HEK293 (cell line): Measurements from ENCODE around the gene CA11.
A peak's percentile ranks its signal among the peaks of the same experiment; 100 is the strongest.

ENCODE experiments used
- CTCF ChIA-PET: fragments of 350-600 bp; formaldehyde crosslinking; extraction: SDS; loops from one replicate; lab custom pipeline; 2021; ENCODE audit warnings: antibody characterized with exemption; lab: Yijun Ruan, JAX
- POLR2A ChIA-PET: fragments of 300-600 bp; formaldehyde crosslinking; extraction: SDS; loops from one replicate; lab custom pipeline; 2020; ENCODE audit warnings: antibody characterized with exemption, inconsistent platforms; lab: Yijun Ruan, JAX
- H3K27ac ChIP-seq: fragments of 200-500 bp; sonication (Bioruptor generic); 2 replicates; pipeline ENCODE4 v1.5.1; 2014; ENCODE audit warnings: low read depth, low read length, control low read depth, inconsistent platforms; ENCODE audit errors: extremely low read depth
- H3K36me3 ChIP-seq, 2 experiments: fragments of 200-500 bp in 1 of 2; sonication (Bioruptor generic) in 1 of 2; 1 replicate in 1 of 2; 2 replicates in 1 of 2; pipeline ENCODE4 v1.5.1; 2014 to 2017; ENCODE audit warnings: inconsistent platforms in 2 of 2, low read length in 2 of 2; ENCODE audit not compliant: control insufficient read depth in 2 of 2, insufficient read depth in 1 of 2
- H3K4me1 ChIP-seq: fragments of 200-500 bp; sonication (Bioruptor generic); 2 replicates; pipeline ENCODE4 v1.5.1; 2014; ENCODE audit warnings: mild to moderate bottlenecking, low read length, inconsistent platforms; ENCODE audit not compliant: control insufficient read depth, insufficient read depth
- H3K4me3 ChIP-seq: 2 replicates; pipeline ENCODE4 v1.5.1; 2011; ENCODE audit warnings: low read depth, mild to moderate bottlenecking, control low read depth, low read length, moderate library complexity
- H3K9me3 ChIP-seq: fragments of 200-500 bp; sonication (Bioruptor generic); 2 replicates; pipeline ENCODE4 v1.5.1; 2014; ENCODE audit warnings: low read depth, low read length, inconsistent platforms; ENCODE audit not compliant: control insufficient read depth, insufficient read depth
- BCL11B ChIP-seq: fragments of 450-650 bp; formaldehyde crosslinking; IDR thresholded peaks from 2 replicates; pipeline ENCODE4 v1.5.1; 2016; ENCODE audit warnings: low read depth, missing biosample characterization, missing genetic modification characterization
- CTCF ChIP-seq: fragments of 450-650 bp; formaldehyde crosslinking; IDR thresholded peaks from 2 replicates; pipeline ENCODE4 v1.5.1; 2016; ENCODE audit warnings: missing biosample characterization, missing genetic modification characterization
- GLIS1 ChIP-seq: fragments of 450-650 bp; formaldehyde crosslinking; IDR thresholded peaks from 2 replicates; pipeline ENCODE4 v1.5.1; 2016; ENCODE audit warnings: missing biosample characterization, missing genetic modification characterization
- GLIS2 ChIP-seq: fragments of 450-650 bp; formaldehyde crosslinking; IDR thresholded peaks from 2 replicates; pipeline ENCODE4 v1.5.1; 2016; ENCODE audit warnings: missing biosample characterization, missing genetic modification characterization
- KLF17 ChIP-seq: fragments of 450-650 bp; formaldehyde crosslinking; IDR thresholded peaks from 2 replicates; pipeline ENCODE4 v1.5.1; 2016; ENCODE audit warnings: missing biosample characterization, missing genetic modification characterization
- KLF7 ChIP-seq: fragments of 450-650 bp; formaldehyde crosslinking; IDR thresholded peaks from 2 replicates; pipeline ENCODE4 v1.5.1; 2016; ENCODE audit warnings: missing biosample characterization, missing genetic modification characterization, borderline replicate concordance
- RBAK ChIP-seq: fragments of 450-650 bp; formaldehyde crosslinking; IDR thresholded peaks from 2 replicates; pipeline ENCODE4 v1.5.1; 2016; ENCODE audit warnings: missing biosample characterization, missing genetic modification characterization
- SP2 ChIP-seq: fragments of 450-650 bp; formaldehyde crosslinking; IDR thresholded peaks from 2 replicates; pipeline ENCODE4 v1.5.1; 2016; ENCODE audit warnings: missing biosample characterization, missing genetic modification characterization
- SP7 ChIP-seq: fragments of 450-650 bp; formaldehyde crosslinking; IDR thresholded peaks from 2 replicates; pipeline ENCODE4 v1.5.1; 2016; ENCODE audit warnings: missing biosample characterization, missing genetic modification characterization
- ZBTB11 ChIP-seq: fragments of 450-650 bp; formaldehyde crosslinking; conservative IDR thresholded peaks from 2 replicates; pipeline ENCODE4 v1.5.1; 2016; ENCODE audit warnings: low read depth, missing biosample characterization, missing genetic modification characterization
- ZBTB21 ChIP-seq: fragments of 450-650 bp; formaldehyde crosslinking; IDR thresholded peaks from 2 replicates; pipeline ENCODE4 v1.5.1; 2017; ENCODE audit warnings: missing biosample characterization, missing genetic modification characterization
- ZBTB8A ChIP-seq: fragments of 450-650 bp; formaldehyde crosslinking; IDR thresholded peaks from 2 replicates; pipeline ENCODE4 v1.5.1; 2016; ENCODE audit warnings: missing biosample characterization, missing genetic modification characterization
- ZFP37 ChIP-seq: fragments of 450-650 bp; formaldehyde crosslinking; IDR thresholded peaks from 2 replicates; pipeline ENCODE4 v1.5.1; 2016; ENCODE audit warnings: missing biosample characterization, missing genetic modification characterization
- ZNF10 ChIP-seq: fragments of 450-650 bp; formaldehyde crosslinking; IDR thresholded peaks from 2 replicates; pipeline ENCODE4 v1.5.1; 2017; ENCODE audit warnings: missing biosample characterization, missing genetic modification characterization
- ZNF146 ChIP-seq: fragments of 450-650 bp; formaldehyde crosslinking; IDR thresholded peaks from 2 replicates; pipeline ENCODE4 v1.5.1; 2016; ENCODE audit warnings: missing biosample characterization, missing genetic modification characterization
- ZNF169 ChIP-seq: fragments of 450-650 bp; formaldehyde crosslinking; IDR thresholded peaks from 2 replicates; pipeline ENCODE4 v1.5.1; 2016; ENCODE audit warnings: missing biosample characterization, missing genetic modification characterization
- ZNF2 ChIP-seq: fragments of 450-650 bp; formaldehyde crosslinking; IDR thresholded peaks from 2 replicates; pipeline ENCODE4 v1.5.1; 2016; ENCODE audit warnings: missing biosample characterization, missing genetic modification characterization
- ZNF514 ChIP-seq: fragments of 450-650 bp; formaldehyde crosslinking; IDR thresholded peaks from 2 replicates; pipeline ENCODE4 v1.5.1; 2016; ENCODE audit warnings: missing biosample characterization, missing genetic modification characterization
- ZNF544 ChIP-seq: fragments of 450-650 bp; formaldehyde crosslinking; IDR thresholded peaks from 2 replicates; pipeline ENCODE4 v1.5.0; 2017; ENCODE audit warnings: missing biosample characterization, missing genetic modification characterization
- ZNF549 ChIP-seq: fragments of 450-650 bp; IDR thresholded peaks from 2 replicates; pipeline ENCODE4 v1.5.1; 2018; ENCODE audit warnings: missing biosample characterization, missing genetic modification characterization, mild to moderate bottlenecking, inconsistent platforms, moderate library complexity
- ZNF626 ChIP-seq: fragments of 450-650 bp; sonication (Bioruptor Pico); formaldehyde crosslinking; IDR thresholded peaks from 2 replicates; pipeline ENCODE4 v1.5.1; 2018; ENCODE audit warnings: missing biosample characterization, missing genetic modification characterization, inconsistent platforms
- ZNF629 ChIP-seq: fragments of 450-650 bp; formaldehyde crosslinking; IDR thresholded peaks from 2 replicates; pipeline ENCODE4 v1.5.1; 2017; ENCODE audit warnings: missing biosample characterization, missing genetic modification characterization
- ZNF707 ChIP-seq: fragments of 450-650 bp; formaldehyde crosslinking; IDR thresholded peaks from 2 replicates; pipeline ENCODE4 v1.5.1; 2016; ENCODE audit warnings: missing biosample characterization, missing genetic modification characterization
- ZNF76 ChIP-seq: fragments of 450-650 bp; formaldehyde crosslinking; IDR thresholded peaks from 2 replicates; pipeline ENCODE4; 2016; ENCODE audit warnings: low read depth, missing biosample characterization, missing genetic modification characterization, borderline replicate concordance
- ZNF768 ChIP-seq: fragments of 450-650 bp; formaldehyde crosslinking; IDR thresholded peaks from 2 replicates; pipeline ENCODE4 v1.5.1; 2018; ENCODE audit warnings: missing biosample characterization, mild to moderate bottlenecking, missing genetic modification characterization
- ZNF776 ChIP-seq: fragments of 450-650 bp; formaldehyde crosslinking; IDR thresholded peaks from 2 replicates; pipeline ENCODE4 v1.5.0; 2017; ENCODE audit warnings: missing biosample characterization, missing genetic modification characterization, borderline replicate concordance

CA11 gene

GRCh38 chr19:48619692-48620585, 26.0 kb downstream of the CA11 start (continued):
- TF ChIP-seq CTCF (tag by site-specific recombination) (peak; percentile 43; the same call in 1 of the 2 replicates), ZNF549 (tag by site-specific recombination) (no peak), ZNF514 (tag by site-specific recombination) (no peak)

- H3K4me3 ChIP-seq: peak within 1 kb of the TSS; percentile 76
- peaks cover 14 to 43% of the 10 kb centered on the region in 2 experiments for H3K36me3 ChIP-seq
- POLR2A ChIA-PET: interaction anchor here (0.5 to 1.8 kb wide), 53 partner anchors 10 to 1248 kb away, joined by 3 to 97 read pairs (median 5); partner anchors contain the start of genes ALDH16A1, CA11, DBP and IZUMO1
- CTCF ChIA-PET: interaction anchor here (1.0 to 1.8 kb wide), 4 partner anchors 8 to 351 kb away, joined by 3 to 5 read pairs (median 3); no protein-coding TSS in a partner anchor
- no peaks in the 10 kb centered on the region for H3K9me3 ChIP-seq
- peak within 1 kb of the TSS; percentile 100 for H3K27ac ChIP-seq
- H3K4me1 ChIP-seq: peaks cover 34% of the 10 kb centered on the region
- peak; percentile 67; the same call in 1 of the 2 replicates for TF ChIP-seq ZNF146 (tag by site-specific recombination)
- peak; percentile 83; the same call in 1 of the 2 replicates for TF ChIP-seq ZFP37 (tag by site-specific recombination)
- peak; percentile 92 for TF ChIP-seq ZNF76 (tag by site-specific recombination)
- TF ChIP-seq ZNF544 (tag by site-specific recombination): no peak
- peak; percentile 21; the same call in 1 of the 2 replicates for TF ChIP-seq GLIS1
- peak; percentile 94 for TF ChIP-seq ZBTB21 (tag by site-specific recombination)
- 0 out of 2 replicates have a peak, but pooled peaks have one; percentile 42 for TF ChIP-seq ZNF2 (tag by site-specific recombination)
- TF ChIP-seq ZNF629: peak; percentile 96
- TF ChIP-seq KLF7 (tag by site-specific recombination): peak; percentile 82; the same call in 1 of the 2 replicates
- peak; percentile 87 for TF ChIP-seq ZBTB11 (tag by site-specific recombination)
- peak; percentile 93 for TF ChIP-seq SP7 (tag by site-specific recombination)
- TF ChIP-seq ZNF10 (tag by site-specific recombination): peak; percentile 99
- peak; percentile 13; the same call in 1 of the 2 replicates for TF ChIP-seq GLIS2
- peak; percentile 71; the same call in 1 of the 2 replicates for TF ChIP-seq ZBTB8A (tag by site-specific recombination)
- TF ChIP-seq ZNF626: no peak
- TF ChIP-seq ZNF707: no peak
- no peak for TF ChIP-seq ZNF768 (tag by site-specific recombination)
- peak; percentile 87 for TF ChIP-seq KLF17 (tag by site-specific recombination)
- no peak for TF ChIP-seq ZNF169 (tag by site-specific recombination)
- TF ChIP-seq BCL11B (tag by site-specific recombination): peak; percentile 19; the same call in 1 of the 2 replicates
- no peak for TF ChIP-seq ZNF776
- TF ChIP-seq RBAK (tag by site-specific recombination): no peak
- peak; percentile 85 for TF ChIP-seq SP2 (tag by site-specific recombination)
Observed at GRCh38 chr19:48618916-48619691, 26.9 kb downstream of the CA11 start, which contains the start of the genes RPL18 and SPHK2. Gene RPL18, minus strand, starts transcription at chr19:48619178. Its CDS starts 35 bp downstream, at chr19:48619143. Gene SPHK2, plus strand, starts transcription at chr19:48619506. Its CDS starts 1,009 bp downstream, at chr19:48620515.
